NCI-H446 (cell line): ENCODE data around the gene EEF1G.
"Not testable (repeated sequence)": the region's sequence is repeated elsewhere in the genome, so short reads cannot be mapped to it uniquely, and the experiment has no call there.

ENCODE experiments used
- DNase-seq, 2 experiments: peaks; one replicate each; lab custom pipeline; 2025; lab: John Stamatoyannopoulos, UW

The EEF1G gene

GRCh38 chr11:62603776-62604299 is 30.1 kb upstream of the EEF1G start:
- no peak for DNase-seq

GRCh38 chr11:62603072-62603408 is 29.3 kb upstream of the EEF1G start:
- DNase-seq, result no peak

DNA sequence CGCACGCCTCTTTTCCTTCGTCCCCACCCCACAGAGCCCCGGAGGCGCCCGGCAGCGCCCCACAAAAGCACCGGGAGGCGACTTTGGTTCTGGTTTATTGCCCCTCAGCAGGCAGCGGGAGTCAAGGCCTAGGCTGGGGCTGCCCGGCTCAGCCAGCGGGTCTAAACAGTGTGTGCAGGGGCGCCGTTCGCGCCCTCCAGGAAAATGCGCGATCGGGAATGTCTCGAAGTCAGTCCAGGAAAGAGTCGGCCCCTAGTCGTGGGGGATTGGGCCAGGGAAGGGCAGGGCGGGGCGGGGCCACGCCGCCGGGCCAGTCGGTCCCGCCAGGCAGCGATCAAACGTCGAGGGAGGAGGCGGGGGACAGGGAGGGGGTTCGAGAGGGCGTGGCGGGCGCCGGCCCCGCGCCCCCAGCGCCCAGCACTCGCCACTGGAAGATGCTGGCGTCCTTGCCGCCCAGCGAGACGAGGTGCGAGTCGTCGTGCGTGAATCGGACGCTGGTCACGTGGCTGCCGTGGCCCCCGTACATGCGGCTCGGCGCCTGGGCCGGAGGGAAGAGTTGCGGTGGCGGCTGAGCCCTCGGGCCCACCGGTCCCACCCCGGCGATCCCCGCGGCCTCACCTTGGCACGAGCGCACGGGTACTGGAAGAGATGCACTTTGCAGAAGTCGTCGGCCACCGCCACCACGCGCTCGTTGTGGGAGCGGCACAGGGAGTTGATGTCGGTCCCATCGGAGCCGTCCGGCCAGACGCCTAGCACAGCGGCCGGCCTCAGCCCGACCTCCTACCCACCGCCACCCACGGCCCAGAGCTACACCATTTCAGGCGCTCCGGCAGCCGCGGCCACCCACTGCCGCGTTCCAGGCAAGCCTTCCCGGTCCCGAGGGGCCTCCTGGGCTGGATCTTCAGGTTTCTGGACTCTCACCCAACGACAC is 28.7 kb upstream of the EEF1G start:
- DNase-seq, result peak in 1 of 2 experiments; percentile 62

DNA sequence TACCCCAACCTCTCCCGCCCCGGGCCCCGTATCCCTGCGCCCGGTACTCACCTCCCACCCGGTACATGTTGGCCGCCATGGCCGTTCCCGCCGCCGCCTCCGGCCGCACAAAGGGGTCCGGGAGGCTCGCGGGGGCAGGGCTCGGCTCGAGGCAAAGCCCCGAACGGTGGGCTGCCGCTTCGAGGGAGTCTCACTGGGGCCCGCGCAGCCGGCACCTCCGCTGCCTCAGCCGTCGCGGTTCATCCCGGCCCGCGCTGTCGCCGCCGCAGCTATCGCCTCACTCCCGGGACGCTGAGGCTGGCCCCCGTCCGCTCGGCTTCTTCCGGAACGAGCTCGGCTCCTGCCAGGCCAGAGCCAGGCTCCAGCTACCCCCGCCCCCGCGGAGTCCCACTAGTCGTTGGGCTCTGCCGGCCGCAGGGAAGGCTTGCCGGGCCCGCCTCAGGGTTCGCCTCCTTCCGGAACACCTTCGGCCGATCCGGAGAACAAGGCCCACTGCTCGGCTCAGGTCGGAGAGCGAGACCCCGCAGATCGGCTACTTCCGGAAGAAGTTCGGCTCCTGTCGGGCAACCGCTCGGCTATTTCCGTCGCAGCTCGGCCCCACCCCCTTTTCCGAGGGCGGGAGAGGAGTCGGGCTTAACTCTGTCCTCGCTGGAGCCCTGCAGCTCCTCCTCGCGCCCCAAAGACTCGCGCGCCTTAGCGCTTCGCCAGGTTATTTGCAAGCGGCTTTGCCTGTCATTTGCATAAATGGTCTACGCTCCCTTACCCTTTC is 27.9 kb upstream of the EEF1G start, which contains the start of gene MTA2:
MTA2 (minus strand) TSS at position 494 of the 769 bp plus-strand sequence; CDS start at position 79, 415 bp downstream.
- peak; percentile 96 to 99 for DNase-seq

- DNase-seq, result no peak
These were observed 27.4 kb upstream of the EEF1G start for GRCh38 chr11:62601122-62601371.

GRCh38 chr11:62600367-62601121 is 26.9 kb upstream of the EEF1G start:
- DNase-seq, result no peak

DNA sequence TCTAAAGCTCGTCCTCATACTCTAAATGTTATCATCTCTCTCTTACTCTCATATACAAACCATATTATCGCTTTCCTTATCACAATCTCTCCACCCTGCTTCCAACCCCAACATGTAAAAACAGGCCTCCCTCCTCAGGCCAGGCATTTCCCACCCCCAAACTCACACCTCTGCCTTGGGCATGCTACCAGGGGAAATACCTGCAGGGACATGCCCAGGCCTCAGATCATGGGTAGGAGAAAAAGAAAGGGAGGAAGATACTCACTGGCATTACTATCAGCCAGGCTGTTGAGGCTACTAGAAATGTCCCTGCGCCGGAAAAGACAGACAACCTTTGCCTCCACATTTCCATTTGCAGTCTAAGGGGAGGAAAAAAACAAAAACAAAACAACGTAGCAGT is 26.2 kb upstream of the EEF1G start:
- DNase-seq, result no peak

DNA sequence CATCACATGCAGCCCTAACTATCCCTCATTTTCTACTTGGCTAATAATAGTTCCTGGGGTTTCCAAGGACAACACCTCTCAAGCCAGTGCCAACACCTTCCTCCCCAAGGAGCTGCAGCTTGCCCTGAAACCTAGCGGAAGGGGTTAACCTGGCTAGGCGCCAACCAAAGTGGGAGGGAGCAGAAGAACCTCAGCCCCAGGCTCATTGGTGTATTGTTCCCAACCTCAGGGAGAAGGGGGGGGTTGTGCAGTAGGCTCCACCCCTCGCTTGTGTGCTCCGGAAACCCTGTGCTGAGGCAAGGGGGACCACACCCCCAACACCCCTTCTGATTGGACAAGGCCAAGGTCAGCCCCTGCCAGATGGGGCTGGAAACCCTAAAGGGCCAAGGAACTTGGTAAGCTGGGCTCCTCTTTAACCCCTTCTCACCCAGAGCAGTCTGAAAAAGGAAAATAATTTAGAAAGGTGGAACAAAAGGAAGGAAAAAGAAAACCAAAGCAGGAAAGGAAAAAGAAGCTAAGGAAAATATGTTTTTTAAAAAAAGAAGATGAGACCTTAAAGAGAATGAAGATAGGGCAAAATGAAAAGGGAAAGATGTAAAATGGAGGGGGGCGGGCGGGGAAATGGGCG is 25.5 kb upstream of the EEF1G start:
- peak; percentile 94 to 97 for DNase-seq

DNA sequence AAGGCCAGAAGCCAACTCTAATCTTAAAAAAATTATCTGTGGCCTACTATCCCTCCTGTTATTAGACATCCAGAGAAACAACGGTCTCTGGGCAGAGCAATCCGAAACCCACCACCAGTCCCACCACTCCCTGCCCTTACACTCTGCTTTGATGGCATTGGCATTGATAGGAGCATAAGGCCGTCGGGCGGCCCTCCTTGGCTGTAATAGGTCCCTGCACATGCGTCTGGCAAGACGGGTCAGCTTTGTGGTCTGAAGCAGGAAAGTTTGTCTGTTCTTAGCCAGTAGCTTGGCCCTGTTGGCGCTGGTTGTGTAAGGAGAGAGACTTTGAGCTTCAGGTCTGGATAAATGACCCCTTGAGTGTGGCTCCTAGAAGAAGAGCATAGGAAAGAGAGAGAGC is 21.4 kb upstream of the EEF1G start:
- DNase-seq, result no peak

- peak; percentile 39 to 74 for DNase-seq
These were observed 19.8 kb upstream of the EEF1G start for GRCh38 chr11:62593434-62594044.

GRCh38 chr11:62592989-62593421 is 19.3 kb upstream of the EEF1G start:
- peak in 1 of 2 experiments; percentile 32 for DNase-seq

GRCh38 chr11:62592146-62592815 is 18.6 kb upstream of the EEF1G start:
- DNase-seq, result no peak

- peak; percentile 98 to 100 for DNase-seq
These were observed 17.9 kb upstream of the EEF1G start, which contains the start of gene TUT1 for GRCh38 chr11:62591448-62592145. Gene TUT1, minus strand, starts transcription at chr11:62591523. Its CDS starts 38 bp downstream, at chr11:62591485.

DNA sequence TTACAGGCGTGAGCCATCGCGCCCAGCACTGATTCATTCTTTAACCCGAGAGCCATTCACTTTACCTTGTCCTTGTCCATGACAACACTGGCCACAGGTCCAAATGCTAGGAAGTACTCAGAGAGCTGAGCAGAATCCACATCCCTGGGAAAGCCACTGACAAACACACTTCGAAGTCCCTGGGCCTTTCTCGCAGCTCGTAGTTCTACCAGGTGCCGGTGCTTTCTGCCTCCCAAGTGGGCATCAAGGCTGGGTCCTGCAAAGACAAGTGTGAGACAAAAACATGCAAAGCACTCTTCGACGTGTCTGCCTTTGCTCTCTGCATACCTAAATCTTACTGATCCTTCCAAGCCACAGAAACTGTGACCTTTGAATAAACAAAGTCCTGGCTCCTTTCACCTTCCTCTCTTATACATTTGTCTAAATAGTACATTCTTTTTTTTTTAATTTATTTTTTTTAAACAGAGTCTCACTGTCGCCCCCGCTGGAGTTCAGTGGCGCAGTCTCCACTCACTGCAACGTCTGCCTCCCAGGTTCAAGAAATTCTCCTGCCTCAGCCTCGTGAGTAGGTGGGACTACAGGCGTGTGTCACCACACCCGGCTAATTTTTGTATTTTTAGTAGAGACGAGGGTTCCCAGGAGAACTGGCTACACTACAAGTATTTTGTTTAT is 15.4 kb upstream of the EEF1G start:
- DNase-seq, result no peak

DNA sequence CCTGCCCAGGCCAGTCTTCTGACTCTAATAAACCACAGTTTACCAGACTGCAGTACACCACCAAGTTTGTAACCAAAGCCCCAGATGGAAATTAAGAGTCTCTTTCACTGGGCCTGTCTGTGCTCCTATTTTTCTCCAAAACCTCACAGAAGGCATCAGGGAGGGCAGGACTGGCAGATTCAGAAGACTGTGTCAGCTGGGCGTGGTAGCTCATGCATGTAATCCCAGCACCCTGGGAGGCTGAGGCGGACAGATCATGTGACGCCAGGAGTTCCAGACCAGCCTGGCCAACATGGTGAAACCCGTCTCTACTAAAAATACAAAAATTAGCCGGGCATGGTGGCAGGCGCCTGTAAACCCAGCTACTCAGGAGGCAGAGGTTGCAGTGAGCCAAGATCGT is 11.7 kb upstream of the EEF1G start:
- not testable (repeated sequence) for DNase-seq

GRCh38 chr11:62581735-62582134 is 8.0 kb upstream of the EEF1G start:
- DNase-seq, result not testable (repeated sequence)

DNA sequence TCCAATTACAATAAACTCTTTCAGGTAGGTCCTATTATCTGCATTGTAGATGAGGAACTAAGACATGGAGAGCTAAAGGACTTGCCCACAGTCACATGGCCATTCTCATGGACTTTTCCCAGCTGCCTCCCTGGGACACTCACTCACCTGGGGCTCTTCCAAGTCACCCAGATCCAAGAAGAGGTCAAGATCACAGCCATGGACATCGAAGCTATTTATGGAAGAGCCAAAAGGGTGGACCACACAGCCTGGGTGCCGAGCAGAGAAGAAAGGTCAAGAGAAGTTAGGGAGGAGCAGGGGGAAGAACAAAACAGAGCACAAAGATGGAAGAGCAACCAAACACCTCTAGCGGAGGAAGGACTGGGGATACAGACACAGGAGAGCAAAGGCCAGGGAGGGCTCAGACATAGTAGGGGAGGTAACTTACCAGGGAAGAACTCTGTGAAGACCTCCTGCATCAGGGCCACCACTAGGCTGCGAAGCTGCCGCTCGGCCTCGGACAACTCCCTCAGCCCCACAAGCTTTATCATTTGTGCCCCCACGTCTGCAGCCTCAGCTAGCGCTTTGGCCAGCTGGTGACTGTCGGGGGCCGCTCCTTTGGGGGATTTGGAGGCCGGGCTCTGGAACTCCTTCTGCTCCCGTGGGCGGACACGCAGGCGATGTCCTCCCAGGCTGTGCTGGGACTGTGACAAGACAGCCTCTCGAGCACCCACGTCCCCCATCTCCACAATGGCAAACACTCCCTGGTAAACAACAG is 7.4 kb upstream of the EEF1G start:
- no peak for DNase-seq

GRCh38 chr11:62579252-62579651 is 5.6 kb upstream of the EEF1G start:
- DNase-seq, result no peak

GRCh38 chr11:62578541-62578940 is 4.8 kb upstream of the EEF1G start:
- no peak for DNase-seq
